Osteocyte (in vitro differentiated cells): ENCODE data around the gene C3orf38. TPM values are rescaled to one million over a fixed set of nuclear protein-coding genes. Genes with fewer than 3 reads are reported as not detected.

Source experiments
- DNase-seq: peaks from one replicate; pipeline ENCODE4 v3.0.0; 2021; ENCODE audit warnings: mixed read lengths; ENCODE audit not compliant: unreplicated experiment; ENCODE audit errors: extremely low spot score
- H3K27ac Mint-ChIP-seq: one replicate; pipeline ENCODE4 v1.8.0; 2021; ENCODE audit warnings: mild to moderate bottlenecking, mixed read lengths; ENCODE audit not compliant: unreplicated experiment
- H3K27me3 Mint-ChIP-seq: one replicate; pipeline ENCODE4 v1.8.0; 2021; ENCODE audit warnings: mixed read lengths; ENCODE audit not compliant: unreplicated experiment
- H3K36me3 Mint-ChIP-seq: one replicate; pipeline ENCODE4 v1.8.0; 2021; ENCODE audit warnings: mixed read lengths; ENCODE audit not compliant: unreplicated experiment
- H3K4me1 Mint-ChIP-seq: one replicate; pipeline ENCODE4 v1.8.0; 2021; ENCODE audit warnings: mixed read lengths; ENCODE audit not compliant: unreplicated experiment
- H3K4me3 Mint-ChIP-seq: one replicate; pipeline ENCODE4 v1.8.0; 2021; ENCODE audit warnings: mild to moderate bottlenecking, moderate library complexity, mixed read lengths; ENCODE audit not compliant: unreplicated experiment
- H3K9me3 Mint-ChIP-seq: one replicate; pipeline ENCODE4 v1.8.0; 2021; ENCODE audit warnings: mixed read lengths; ENCODE audit not compliant: unreplicated experiment
- CTCF ChIP-seq: fragments of 200-600 bp; sonication (generic); IDR thresholded peaks from 2 replicates; pipeline ENCODE4 v1.5.0; 2021; ENCODE audit warnings: antibody characterized with exemption, mild to moderate bottlenecking, moderate library complexity
- total RNA-seq: library from RNA; stranded (reverse); gene quantifications from 2 replicates; pipeline ENCODE4 v1.2.1, GENCODE V29; 2021

C3orf38 gene
- total RNA-seq, 1 donor from 2014 or later = 30.2 TPM

- H3K27me3 Mint-ChIP-seq = peaks cover 32% of the 10 kb centered on the region
- H3K4me1 Mint-ChIP-seq = no peaks in the 10 kb centered on the region
- no peaks in the 10 kb centered on the region for H3K9me3 Mint-ChIP-seq
- TF ChIP-seq CTCF = peak; percentile 91
- no peaks in the 10 kb centered on the region for H3K36me3 Mint-ChIP-seq
- no peak overlapping the region for H3K27ac Mint-ChIP-seq
- H3K4me3 Mint-ChIP-seq = peak overlapping the region; percentile 52
- DNase-seq = no peak
Observed at GRCh38 chr3:88203642-88204055, 53.9 kb downstream of the C3orf38 start.

Other genes starting within 250 kb of the C3orf38 start
- gene CGGBP1, start 91.0 kb upstream of the C3orf38 start, total RNA-seq = 80.3 and 84.6 TPM in 2 replicates
- 10.7 and 13.4 TPM in 2 replicates for gene ZNF654, start 90.7 kb upstream of the C3orf38 start, total RNA-seq